Lung (tissue), 12 donors: ENCODE data around the gene MISP3. TPM values are rescaled to one million over a fixed set of nuclear protein-coding genes. Genes with fewer than 3 reads are reported as not detected.

Source experiments
- ATAC-seq: fragments of 200-7000 bp; cut with Tn5 transposase; one replicate; pipeline ENCODE4 v1.9.1; 2020; ENCODE audit warnings: moderate number of reproducible peaks; ENCODE audit not compliant: insufficient read depth, low FRiP score
- DNase-seq, 3 donors: peaks; one replicate each; pipeline ENCODE4 v3.0.0-alpha.2; 2013 to 2017
- H3K27ac ChIP-seq, 2 donors: one replicate each; pipeline ENCODE4 v1.5.1; 2013; ENCODE audit warnings: mild to moderate bottlenecking in 2 of 2, moderate library complexity in 2 of 2, control low read depth in 1 of 2, inconsistent platforms in 1 of 2, low read depth in 1 of 2, low read length in 1 of 2
- H3K27me3 ChIP-seq, 3 donors: one replicate each; pipeline ENCODE4 v1.5.1; 2013; ENCODE audit warnings: low read length in 2 of 3; ENCODE audit not compliant: control insufficient read depth in 3 of 3, insufficient read depth in 3 of 3
- H3K36me3 ChIP-seq, 4 donors: one replicate each; pipeline ENCODE4 v1.5.1; 2013; ENCODE audit warnings: low read length in 4 of 4, mild to moderate bottlenecking in 1 of 4, moderate library complexity in 1 of 4; ENCODE audit not compliant: control insufficient read depth in 4 of 4, insufficient read depth in 4 of 4
- H3K4me1 ChIP-seq, 5 donors: one replicate each; pipeline ENCODE4 v1.5.1; 2013; ENCODE audit warnings: low read length in 5 of 5, mild to moderate bottlenecking in 2 of 5, moderate library complexity in 1 of 5; ENCODE audit not compliant: control insufficient read depth in 5 of 5, insufficient read depth in 5 of 5
- H3K4me3 ChIP-seq: one replicate; pipeline ENCODE4 v1.5.1; 2013; ENCODE audit warnings: mild to moderate bottlenecking, control low read depth, moderate library complexity
- H3K9ac ChIP-seq, 2 donors: one replicate each; pipeline ENCODE4 v1.5.1; 2013; ENCODE audit warnings: low read length in 2 of 2, control low read depth in 1 of 2; ENCODE audit not compliant: insufficient read depth in 1 of 2
- H3K9me3 ChIP-seq, 4 donors: one replicate each; pipeline ENCODE4 v1.5.1; 2013; ENCODE audit warnings: low read length in 3 of 4, mild to moderate bottlenecking in 1 of 4, moderate library complexity in 1 of 4; ENCODE audit not compliant: control insufficient read depth in 4 of 4, insufficient read depth in 3 of 4
- CTCF ChIP-seq: IDR thresholded peaks from 2 replicates; pipeline ENCODE4 v1.5.1; 2012; ENCODE audit warnings: mild to moderate bottlenecking; ENCODE audit errors: control extremely low read depth, extremely low read depth
- WGBS, 2 donors: extraction: QIAGEN DNeasy Blood & Tissue Kit; methylation state at CpG; one replicate each; pipeline ENCODE4 v1.1.7; 2013; 5-methylcytosine and 5-hydroxymethylcytosine counted together
- polyA plus RNA-seq, 2 donors: library from polyadenylated mRNA; stranded (reverse); fragments of 200-250 nt; gene quantifications; one replicate each; pipeline ENCODE4 v1.2.1, GENCODE V29; 2013
- total RNA-seq, 2 donors: library from RNA; depleted of rRNA in 1 of 2; stranded (reverse); fragments of >200 nt in 1 of 2; gene quantifications; one replicate each; pipeline ENCODE4 v1.2.1, GENCODE V29; 2014 to 2021
- donor health status: control.
- donor health status: control.
- donor health status: Bipolar disorder and iron deficiency.
- donor health status: healthy.
- donor health status: DM: yes; HTN: yes; CAD: no.

The MISP3 gene
- total and polyA plus RNA-seq, 4 donors = 3.5 to 11.2 (median 7.4) TPM

- Histone ChIP-seq H3K9ac (peak overlapping the region in 1 of 2 donors; percentile 32), H3K27me3 (no peaks in the 10 kb centered on the region), H3K9me3 (no peaks in the 10 kb centered on the region), H3K27ac (peak overlapping the region; percentile 77 to 88), H3K4me1 (peaks cover 9 to 32% (median 16%) of the 10 kb centered on the region in 5 donors), H3K36me3 (peaks cover 0 to 4% (median 1%) of the 10 kb centered on the region in 4 donors), H3K4me3 (no peak overlapping the region)
- no peak for ATAC-seq
- DNase-seq = no peak
- no peak for TF ChIP-seq CTCF
- WGBS, 2 donors = 63 to 65% methylated on average over 12 of the region's 12 CpGs
These were observed 39.6 kb downstream of the MISP3 start for GRCh38 chr19:14112051-14112808.

- peak; percentile 59 to 76 (median 71) for DNase-seq
- peaks cover 9 to 32% (median 16%) of the 10 kb centered on the region in 5 donors for H3K4me1 ChIP-seq
- 45 to 62% methylated on average over 12 of the region's 12 CpGs for WGBS, 2 donors
- no peak for TF ChIP-seq CTCF
- H3K27ac ChIP-seq = peak overlapping the region; percentile 77 to 88
- ATAC-seq = no peak
- no peaks in the 10 kb centered on the region for H3K27me3 ChIP-seq
- H3K36me3 ChIP-seq = peaks cover 0 to 2% (median 0%) of the 10 kb centered on the region in 4 donors
- H3K9me3 ChIP-seq = no peaks in the 10 kb centered on the region
- peak overlapping the region in 1 of 2 donors; percentile 44 for H3K9ac ChIP-seq
- H3K4me3 ChIP-seq = no peak overlapping the region
These were observed 40.3 kb downstream of the MISP3 start for GRCh38 chr19:14112809-14113385.

- no peak for TF ChIP-seq CTCF
- Histone ChIP-seq H3K9me3 (no peaks in the 10 kb centered on the region), H3K27me3 (no peaks in the 10 kb centered on the region), H3K4me3 (no peak overlapping the region), H3K9ac (no peak overlapping the region), H3K4me1 (peaks cover 16 to 39% (median 21%) of the 10 kb centered on the region in 5 donors), H3K27ac (peak overlapping the region; percentile 77 to 88), H3K36me3 (peaks cover 0 to 2% (median 0%) of the 10 kb centered on the region in 4 donors)
- WGBS, 2 donors = 88 to 92% methylated on average over 18 of the region's 18 CpGs
- DNase-seq = no peak
- no peak for ATAC-seq
These were observed 41.3 kb downstream of the MISP3 start for GRCh38 chr19:14113762-14114414.
